ENCODE data around the gene OR2H1. TPM values are rescaled to one million over a fixed set of nuclear protein-coding genes. Genes with fewer than 3 reads are reported as not detected.

OR2H1 gene
- total and polyA plus RNA-seq, 9 of the 15 experiments (the other 6 are each of a cell fraction or from before 2014, with no cell fraction given), result not detected

- Histone ChIP-seq H3K4me2 (ENCODE audit: insufficient read depth, low read length) (no peak overlapping the region), H3K36me3 (ENCODE audit: control insufficient read depth, insufficient read depth, low read length) (no peaks in the 10 kb centered on the region), H3K27me3 (ENCODE audit: control insufficient read depth in 2 of 2, insufficient read depth in 2 of 2, low read length in 2 of 2) (peaks cover 0 to 6% of the 10 kb centered on the region in 2 experiments; a peak in 2 of 5 replicates), H3K4me3 (no peak overlapping the region), H3K4me1 (replicated peaks in 1 of 2; ENCODE audit: control insufficient read depth in 2 of 2, insufficient read depth in 2 of 2, low read length in 2 of 2) (no peaks in the 10 kb centered on the region), H4K20me1 (replicated peaks; ENCODE audit: control insufficient read depth, insufficient read depth, low read length) (no peaks in the 10 kb centered on the region), H3K27ac (ENCODE audit: extremely low read depth, low read depth, low read length) (no peak overlapping the region), H2AFZ (ENCODE audit: low read depth, low read length) (no peak overlapping the region), H3K79me2 (ENCODE audit: control insufficient read depth, insufficient read depth, low read length) (no peaks in the 10 kb centered on the region), H3K9ac (ENCODE audit: insufficient read depth in 1 of 2, low read depth in 2 of 2, low read length in 2 of 2) (no peak overlapping the region), H3K9me3 (replicated peaks; ENCODE audit: control insufficient read depth, insufficient read depth, low read depth, low read length) (no peaks in the 10 kb centered on the region), H3K9me1 (ENCODE audit: control insufficient read depth, insufficient read depth, low read length) (no peaks in the 10 kb centered on the region)
- CTCF ChIA-PET (ENCODE audit: low intra/inter-chr PET ratio), result no interaction called here
- FAIRE-seq (no peak), DNase-seq (ENCODE audit: extremely low read depth in 1 of 4, low spot score in 3 of 4) (no peak), ATAC-seq (no peak)
- BruUV-seq (replicated peaks), result no TSS peak
- in situ Hi-C loops (cut with MboI) (no loop called here), intact Hi-C loops (cut with micrococcal nuclease) (no loop called here)
- 1% methylated on average over 3 of the region's 3 CpGs for WGBS (ENCODE audit: insufficient coverage, low coverage, missing lambda C conversion rate)
- TF ChIP-seq, protein P1, sequence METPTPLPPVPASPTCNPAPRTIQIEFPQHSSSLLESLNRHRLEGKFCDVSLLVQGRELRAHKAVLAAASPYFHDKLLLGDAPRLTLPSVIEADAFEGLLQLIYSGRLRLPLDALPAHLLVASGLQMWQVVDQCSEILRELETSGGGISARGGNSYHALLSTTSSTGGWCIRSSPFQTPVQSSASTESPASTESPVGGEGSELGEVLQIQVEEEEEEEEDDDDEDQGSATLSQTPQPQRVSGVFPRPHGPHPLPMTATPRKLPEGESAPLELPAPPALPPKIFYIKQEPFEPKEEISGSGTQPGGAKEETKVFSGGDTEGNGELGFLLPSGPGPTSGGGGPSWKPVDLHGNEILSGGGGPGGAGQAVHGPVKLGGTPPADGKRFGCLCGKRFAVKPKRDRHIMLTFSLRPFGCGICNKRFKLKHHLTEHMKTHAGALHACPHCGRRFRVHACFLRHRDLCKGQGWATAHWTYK (CRISPR knock-in tag; IDR thresholded peaks at IDR 0.05), result no peak
- TF ChIP-seq ARID1B (IDR thresholded peaks at IDR 0.05) (no peak), U2AF1 (optimal IDR thresholded peaks at IDR 0.05; ENCODE audit: low read depth, low read length) (no peak), BRF1 (IDR thresholded peaks at IDR 0.05; ENCODE audit: borderline replicate concordance, extremely low read depth, insufficient read length) (no peak), ARID2 (IDR thresholded peaks at IDR 0.05) (no peak), ELF1 (tag; IDR thresholded peaks at IDR 0.05) (no peak)
- POLR2A ChIA-PET, result no interaction called here
These were observed 37.4 kb upstream of the OR2H1 start for GRCh38 chr6:29419516-29419915.
